ENCODE measurements around the gene CNPY4. TPM values are rescaled to one million over a fixed set of nuclear protein-coding genes. Genes with fewer than 3 reads are reported as not detected.

The CNPY4 gene
- polyA plus RNA-seq, 3 donors = 6.2 to 6.8 (median 6.2) TPM

- H3K36me3 ChIP-seq (replicated peaks in 1 of 2; ENCODE audit: control insufficient read depth in 1 of 2, insufficient read depth in 2 of 2, low read length in 2 of 2) = peaks cover 36 to 38% of the 10 kb centered on the region in 2 donors
- intact Hi-C loops (cut with micrococcal nuclease) = no loop called here
- H3K79me2 ChIP-seq (ENCODE audit: insufficient read depth, low read length) = peaks cover 82% of the 10 kb centered on the region
- no peaks in the 10 kb centered on the region for H3K27me3 ChIP-seq (ENCODE audit: control insufficient read depth in 2 of 2, insufficient read depth in 2 of 2, low read length in 2 of 2)
- H3K9me3 Mint-ChIP-seq = no peaks in the 10 kb centered on the region
- H3K9ac ChIP-seq (ENCODE audit: insufficient read depth, low read length, poor library complexity, severe bottlenecking) = no peak overlapping the region
- H3K27ac Mint-ChIP-seq = peak overlapping the region in 4 of 7 donors; percentile 46 to 87 (median 78)
- H3K4me3 ChIP-seq (replicated peaks in 1 of 3; ENCODE audit: low read depth in 2 of 3, low read length in 3 of 3) = no peak overlapping the region
- TF ChIP-seq CTCF (IDR thresholded peaks at IDR 0.05) = no peak
- H3K27ac ChIP-seq (ENCODE audit: low read depth in 1 of 2, low read length in 2 of 2) = peak overlapping the region; percentile 30 to 51
- peaks cover 79 to 90% of the 10 kb centered on the region in 2 donors for H3K4me1 ChIP-seq (ENCODE audit: control insufficient read depth in 1 of 2, insufficient read depth in 2 of 2, low read length in 2 of 2)
- peaks cover 0 to 1% (median 0%) of the 10 kb centered on the region in 3 donors for H3K27me3 Mint-ChIP-seq (ENCODE audit: low read depth in 3 of 3)
- no peak overlapping the region for H3K4me3 Mint-ChIP-seq
- H3K4me2 ChIP-seq (replicated peaks; ENCODE audit: extremely low read depth, low read length, poor library complexity, severe bottlenecking) = no peak overlapping the region
- H3K4me1 Mint-ChIP-seq = peaks cover 73% of the 10 kb centered on the region
- H3K36me3 Mint-ChIP-seq = peaks cover 47 to 69% of the 10 kb centered on the region in 2 donors
- H4K20me1 ChIP-seq (ENCODE audit: insufficient read depth, low read length) = peaks cover 55% of the 10 kb centered on the region
- no peak overlapping the region for H2AFZ ChIP-seq (ENCODE audit: insufficient read depth, low read depth, low read length, poor library complexity, severe bottlenecking)
- no peak for DNase-seq
- WGBS (ENCODE audit: insufficient coverage) = 92% methylated on average over 27 of the region's 30 CpGs
- no peaks in the 10 kb centered on the region for H3K9me3 ChIP-seq (replicated peaks in 1 of 2; ENCODE audit: control insufficient read depth in 1 of 2, insufficient read depth in 1 of 2, low read length in 2 of 2)
Observed at GRCh38 chr7:100154651-100155491, 35.4 kb downstream of the CNPY4 start.

GRCh38 chr7:100155553-100156317 lies 36.3 kb downstream of the CNPY4 start:
- peaks cover 41 to 62% of the 10 kb centered on the region in 2 donors for H3K36me3 Mint-ChIP-seq
- H3K27ac Mint-ChIP-seq = peak overlapping the region in 2 of 7 donors; percentile 35 to 90
- TF ChIP-seq CTCF (IDR thresholded peaks at IDR 0.05) = no peak
- H3K36me3 ChIP-seq (replicated peaks in 1 of 2; ENCODE audit: control insufficient read depth in 1 of 2, insufficient read depth in 2 of 2, low read length in 2 of 2) = peaks cover 36 to 38% of the 10 kb centered on the region in 2 donors
- H3K27ac ChIP-seq (ENCODE audit: low read depth in 1 of 2, low read length in 2 of 2) = peak overlapping the region in 1 of 2 donors; percentile 22
- 98% methylated on average over 19 of the region's 20 CpGs for WGBS (ENCODE audit: insufficient coverage)
- intact Hi-C loops (cut with micrococcal nuclease) = no loop called here
- peaks cover 65% of the 10 kb centered on the region for H3K4me1 Mint-ChIP-seq
- no peak overlapping the region for H2AFZ ChIP-seq (ENCODE audit: insufficient read depth, low read depth, low read length, poor library complexity, severe bottlenecking)
- H3K4me3 ChIP-seq (replicated peaks in 1 of 3; ENCODE audit: low read depth in 2 of 3, low read length in 3 of 3) = peak overlapping the region in 1 of 3 experiments; percentile 95
- H3K79me2 ChIP-seq (ENCODE audit: insufficient read depth, low read length) = peaks cover 73% of the 10 kb centered on the region
- H3K9ac ChIP-seq (ENCODE audit: insufficient read depth, low read length, poor library complexity, severe bottlenecking) = no peak overlapping the region
- no peaks in the 10 kb centered on the region for H3K9me3 ChIP-seq (replicated peaks in 1 of 2; ENCODE audit: control insufficient read depth in 1 of 2, insufficient read depth in 1 of 2, low read length in 2 of 2)
- H3K27me3 ChIP-seq (ENCODE audit: control insufficient read depth in 2 of 2, insufficient read depth in 2 of 2, low read length in 2 of 2) = no peaks in the 10 kb centered on the region
- H3K9me3 Mint-ChIP-seq = no peaks in the 10 kb centered on the region
- H3K27me3 Mint-ChIP-seq (ENCODE audit: low read depth in 3 of 3) = peaks cover 0 to 4% (median 1%) of the 10 kb centered on the region in 3 donors
- peak overlapping the region; percentile 94 for H3K4me2 ChIP-seq (replicated peaks; ENCODE audit: extremely low read depth, low read length, poor library complexity, severe bottlenecking)
- H3K4me3 Mint-ChIP-seq = no peak overlapping the region
- peaks cover 71 to 82% of the 10 kb centered on the region in 2 donors for H3K4me1 ChIP-seq (ENCODE audit: control insufficient read depth in 1 of 2, insufficient read depth in 2 of 2, low read length in 2 of 2)
- DNase-seq = no peak
- peaks cover 55% of the 10 kb centered on the region for H4K20me1 ChIP-seq (ENCODE audit: insufficient read depth, low read length)
